GM12891 (cell line): ENCODE results near the gene HOXA13.

Experiments used
- POLR2A ChIP-seq: IDR thresholded peaks from 2 replicates; pipeline ENCODE4 v1.6.1; 2011; ENCODE audit warnings: low read depth, low read length, control low read depth
- POU2F2 ChIP-seq: IDR thresholded peaks from 2 replicates; pipeline ENCODE4 v1.6.1; 2011; ENCODE audit warnings: low read depth, mild to moderate bottlenecking, control low read depth, low read length, moderate library complexity
- TAF1 ChIP-seq: IDR thresholded peaks from 2 replicates; pipeline ENCODE4 v1.6.1; 2011; ENCODE audit warnings: low read depth, low read length, control low read depth

DNA sequence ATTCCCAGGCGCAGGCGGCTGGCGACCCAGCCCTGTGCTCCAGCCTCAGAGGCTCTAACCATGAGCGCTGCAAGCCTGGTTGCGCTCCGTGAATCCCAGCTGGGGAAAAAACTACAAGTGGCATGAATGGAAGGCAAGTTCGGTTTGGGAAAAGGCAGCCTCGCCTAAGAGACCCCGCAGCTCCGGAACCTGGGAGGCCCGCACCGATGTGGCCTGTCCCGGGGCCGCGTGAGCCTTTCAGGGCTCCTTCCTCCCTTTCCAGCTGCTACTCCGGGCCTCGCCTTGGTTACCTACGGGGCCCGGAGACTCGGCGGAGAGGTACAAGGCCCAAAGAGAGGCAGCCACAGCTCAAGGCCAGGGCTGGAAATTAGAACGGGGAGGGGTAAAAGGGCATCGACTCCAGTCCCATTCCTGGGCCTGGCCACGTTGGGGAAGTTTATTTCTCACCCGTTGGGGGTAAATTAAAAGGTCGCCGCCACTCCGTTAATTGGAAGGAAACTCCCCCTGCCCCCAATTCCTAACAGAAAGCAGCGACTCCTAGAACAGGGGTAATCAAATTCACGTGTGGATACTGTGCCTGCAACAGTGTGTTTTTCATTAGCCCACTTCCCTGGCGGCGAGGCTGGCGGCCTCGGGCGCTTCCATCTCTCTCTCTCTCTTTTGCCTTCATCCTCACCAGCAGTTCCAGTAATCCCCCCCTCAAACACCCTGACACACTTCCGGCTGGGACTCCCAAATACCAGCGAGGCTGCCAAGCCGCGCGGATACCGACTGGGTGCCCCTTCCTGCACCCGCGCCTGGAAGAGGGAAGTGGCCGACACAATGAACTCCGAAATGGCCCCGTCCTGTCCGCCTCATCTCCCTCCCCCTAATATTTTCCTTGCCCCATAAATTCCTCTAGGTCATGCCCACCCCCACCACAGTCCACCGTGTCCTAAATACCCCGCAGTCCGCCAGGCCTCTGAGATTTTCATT, 33.1 kb downstream of the HOXA13 start:
- TF ChIP-seq POLR2A: no peak
- TF ChIP-seq POU2F2: no peak
- TF ChIP-seq TAF1: no peak
